Cardiac fibroblast (primary cell): ENCODE data around the gene WBP4.

Source experiments
- DNase-seq, 2 donors: peaks; one replicate each; pipeline versions ENCODE4 v3.0.0 to v3.0.0-alpha.2; 2010; ENCODE audit warnings: low read depth in 2 of 2
- H3K4me3 ChIP-seq, 2 donors: replicated peaks in 1 of 2; 1 replicate in 1 of 2; 2 replicates in 1 of 2; pipeline ENCODE4 v1.5.1; 2011; ENCODE audit warnings: low read depth in 2 of 2, low read length in 2 of 2, mild to moderate bottlenecking in 2 of 2, moderate library complexity in 1 of 2
- CTCF ChIP-seq: IDR thresholded peaks from one replicate; pipeline ENCODE4 v1.5.1; 2011; ENCODE audit warnings: low read depth, mild to moderate bottlenecking, low read length, inconsistent platforms

The WBP4 gene

DNA sequence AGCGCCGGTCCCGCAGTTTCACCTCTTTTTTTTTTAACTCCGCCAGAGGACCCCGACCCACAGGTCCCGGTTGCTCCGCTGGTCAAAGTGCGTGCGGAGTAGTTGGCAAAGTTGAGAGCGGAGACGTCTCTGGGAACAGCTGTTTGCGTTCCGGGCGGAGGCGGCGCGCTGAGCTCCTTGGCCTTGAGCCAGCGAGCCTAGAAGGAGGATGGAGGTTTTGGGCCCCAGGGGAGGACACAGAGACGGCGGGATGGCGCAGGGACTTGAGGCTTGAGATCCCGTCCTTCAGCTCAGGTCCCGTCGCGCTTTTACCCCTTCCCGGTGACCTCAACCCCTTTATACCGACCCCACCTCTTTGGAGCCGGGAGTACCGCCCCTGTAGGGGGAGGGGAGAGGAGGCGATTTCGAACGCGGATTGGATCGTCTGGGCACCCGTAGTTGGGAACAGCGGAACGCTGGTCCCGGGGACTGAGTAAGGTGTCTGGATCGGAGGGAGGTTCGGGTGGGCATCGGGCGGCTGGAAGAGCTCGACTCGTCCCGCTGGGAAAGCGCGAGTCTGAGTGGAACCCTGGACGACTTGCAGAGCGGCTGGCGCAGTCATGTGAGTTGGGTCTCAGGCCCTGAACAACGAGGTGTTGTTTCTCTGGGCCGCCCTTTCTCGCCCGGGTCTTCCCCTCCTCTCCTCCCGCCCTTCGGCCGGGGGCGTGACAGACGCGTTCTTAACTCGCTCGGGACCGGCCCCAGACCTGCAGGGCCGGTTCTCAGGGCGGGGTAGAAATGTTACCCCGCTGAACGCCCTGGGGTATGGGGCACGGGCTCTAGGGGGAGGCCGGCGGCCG is at the start of gene WBP4:
Gene WBP4, plus strand, starts transcription at position 435 of the 839 bp plus-strand sequence. Its CDS starts 165 bp downstream, at position 600.
- DNase-seq = peak; percentile 97 to 98
- peak; percentile 21 for TF ChIP-seq CTCF
- H3K4me3 ChIP-seq = peak within 1 kb of the TSS; percentile 79 to 83

DNA sequence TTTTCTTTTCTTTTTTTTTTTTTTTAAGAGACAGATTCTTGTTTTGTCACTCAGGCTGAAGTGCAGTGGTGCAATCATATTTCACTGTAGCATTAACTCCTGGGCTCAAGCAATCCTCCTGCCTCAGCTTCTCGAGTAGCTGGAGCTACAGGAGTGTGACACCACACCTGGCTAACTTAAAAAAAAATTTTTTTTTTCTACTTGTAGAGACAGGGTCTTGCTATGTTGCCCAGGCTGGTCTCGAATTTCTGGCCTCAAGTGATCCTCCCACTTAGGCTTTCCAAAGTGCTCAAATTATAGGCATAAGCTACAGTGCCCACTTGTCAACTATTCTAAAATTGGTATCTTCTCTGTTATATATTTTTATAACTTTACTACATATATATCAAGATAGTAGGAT is 48.8 kb upstream of the WBP4 start:
- no peak for DNase-seq
- H3K4me3 ChIP-seq = no peak overlapping the region
- TF ChIP-seq CTCF = no peak

GRCh38 chr13:41013835-41014234 is 47.5 kb upstream of the WBP4 start:
- DNase-seq = no peak
- H3K4me3 ChIP-seq = no peak overlapping the region
- no peak for TF ChIP-seq CTCF

GRCh38 chr13:41015920-41016319 is 45.4 kb upstream of the WBP4 start:
- no peak for DNase-seq
- TF ChIP-seq CTCF = no peak
- no peak overlapping the region for H3K4me3 ChIP-seq

DNA sequence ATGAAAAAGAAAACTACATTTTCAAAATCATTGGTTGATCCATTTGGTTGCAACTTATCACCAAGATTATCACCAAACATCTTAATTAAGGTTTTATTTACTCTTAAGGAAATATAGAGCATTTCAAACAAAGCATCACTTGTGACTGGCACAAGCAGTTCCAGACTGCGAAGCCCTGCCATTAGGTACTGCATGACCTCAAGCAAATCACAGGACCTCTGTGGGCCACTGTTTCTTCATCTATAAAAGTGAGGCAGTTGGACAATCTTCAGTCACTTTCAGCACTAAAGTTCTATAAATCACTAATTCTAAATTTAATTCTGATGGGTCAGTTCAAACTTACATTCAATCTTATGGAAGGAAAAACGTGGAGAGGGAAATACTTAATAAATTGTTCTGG is 44.1 kb upstream of the WBP4 start:
- TF ChIP-seq CTCF = no peak
- no peak overlapping the region for H3K4me3 ChIP-seq
- no peak for DNase-seq

DNA sequence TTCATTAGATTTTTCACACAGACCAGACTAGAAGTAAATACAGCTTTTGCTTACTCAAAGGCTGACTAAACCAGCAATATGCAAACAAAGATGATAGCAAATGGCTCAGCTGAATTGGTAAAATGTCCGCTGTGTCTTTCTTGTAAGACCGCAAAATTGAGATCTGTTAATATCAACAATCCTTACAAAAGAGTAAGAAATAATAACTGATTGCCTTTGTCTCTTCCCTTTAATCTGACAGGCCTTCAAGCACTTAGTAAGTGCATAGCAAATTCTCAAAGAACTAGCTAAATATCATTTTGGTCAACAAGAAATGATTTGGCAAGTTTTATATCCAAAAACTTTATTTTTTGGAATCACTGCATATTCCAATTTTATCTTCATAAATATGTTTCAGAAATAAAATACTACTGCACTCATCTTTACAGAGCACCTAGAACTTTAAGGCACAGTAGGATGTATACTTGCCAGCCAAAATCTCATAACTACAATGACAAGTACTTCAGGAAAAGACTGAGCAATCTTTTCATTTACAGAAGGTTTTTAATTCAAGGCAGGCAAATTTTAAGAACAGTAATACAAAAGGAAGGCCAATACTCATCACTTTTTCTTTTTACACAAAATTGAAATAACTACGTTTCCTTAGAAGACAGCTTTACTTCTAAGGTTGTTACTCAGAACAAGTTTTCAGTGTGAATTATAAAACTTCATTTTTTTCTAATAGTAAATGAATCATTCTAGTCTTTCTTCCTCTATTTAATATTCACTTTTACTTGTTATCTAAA is 43.3 kb upstream of the WBP4 start:
- H3K4me3 ChIP-seq = no peak overlapping the region

More for the DNA sequence above, 43.3 kb upstream of the WBP4 start:
- no peak for TF ChIP-seq CTCF
- DNase-seq = no peak
